C4-2B (cell line): Measurements from ENCODE around the gene ZNF277.

Source experiments
- CTCF ChIP-seq: fragments of 450-650 bp; conservative IDR thresholded peaks from 2 replicates; pipeline ENCODE4 v1.5.1; 2017; ENCODE audit warnings: mild to moderate bottlenecking
- ZFX ChIP-seq: fragments of 450-650 bp; IDR thresholded peaks from 2 replicates; pipeline ENCODE4 v1.6.1; 2017

DNA sequence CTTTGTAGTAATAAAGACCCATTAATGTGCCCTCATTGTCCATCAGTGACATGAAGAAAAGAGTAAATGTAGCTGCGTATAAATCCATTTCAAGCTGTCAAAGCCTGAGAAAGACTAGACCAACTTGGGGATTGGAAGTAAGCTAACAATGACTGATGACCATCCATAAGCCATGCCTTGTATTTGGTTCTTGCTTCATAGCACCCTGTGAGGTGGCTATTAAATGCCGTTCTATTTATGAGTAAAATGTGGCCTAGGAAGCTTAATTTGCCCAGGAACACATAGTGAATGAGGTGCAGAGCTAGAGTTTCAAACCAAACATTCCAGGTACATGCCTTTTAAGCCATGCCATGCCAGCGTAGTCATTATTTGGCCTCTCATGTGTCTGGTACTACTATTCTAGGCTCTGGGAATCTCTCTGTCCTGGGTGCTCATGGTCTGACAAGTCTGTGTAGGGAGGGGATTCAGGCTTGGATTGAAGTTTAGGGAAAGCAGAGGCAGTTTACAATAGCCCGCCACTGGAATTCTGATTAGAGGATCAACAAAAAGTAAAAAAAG, 92.1 kb downstream of the ZNF277 start:
- TF ChIP-seq CTCF (no peak), ZFX (no peak)
